Type B pancreatic cell (in vitro differentiated cells): ENCODE data around the gene HOXC4. TPM values are rescaled to one million over a fixed set of nuclear protein-coding genes. Genes with fewer than 3 reads are reported as not detected.
A peak's percentile ranks its signal among the peaks of the same experiment; 100 is the strongest.

ENCODE experiments used
- DNase-seq: peaks from one replicate; pipeline ENCODE4 v3.0.0; 2021; ENCODE audit warnings: mixed read lengths; ENCODE audit not compliant: unreplicated experiment; ENCODE audit errors: extremely low spot score
- H3K27ac Mint-ChIP-seq: 2 replicates; pipeline ENCODE4 v1.8.0; 2021; ENCODE audit warnings: mild to moderate bottlenecking, mixed read lengths
- H3K27me3 Mint-ChIP-seq: 2 replicates; pipeline ENCODE4 v1.8.0; 2021; ENCODE audit warnings: mixed read lengths
- H3K36me3 Mint-ChIP-seq: 2 replicates; pipeline ENCODE4 v1.8.0; 2021; ENCODE audit warnings: mixed read lengths
- H3K4me1 Mint-ChIP-seq: one replicate; pipeline ENCODE4 v1.8.0; 2021; ENCODE audit warnings: mixed read lengths; ENCODE audit not compliant: unreplicated experiment
- H3K4me3 Mint-ChIP-seq: 2 replicates; pipeline ENCODE4 v1.8.0; 2021; ENCODE audit warnings: mild to moderate bottlenecking, mixed read lengths
- H3K9me3 Mint-ChIP-seq: 2 replicates; pipeline ENCODE4 v1.8.0; 2021; ENCODE audit warnings: mixed read lengths
- total RNA-seq: library from RNA; stranded (reverse); gene quantifications from 2 replicates; pipeline ENCODE4 v1.2.1, GENCODE V29; 2021; ENCODE audit warnings: low replicate concordance
- TF ChIP-seq, protein P1 (sequence below): fragments of 200-600 bp; sonication (generic); conservative IDR thresholded peaks from 2 replicates; pipeline ENCODE4 v1.5.0; 2021; ENCODE audit warnings: antibody characterized with exemption, mild to moderate bottlenecking

Gene HOXC4
- total RNA-seq, 1 donor from 2014 or later = 47.9 TPM

GRCh38 chr12:54010053-54010971 lies 43.3 kb upstream of the HOXC4 start:
- peaks cover 19% of the 10 kb centered on the region for H3K4me1 Mint-ChIP-seq
- TF ChIP-seq, protein P1, sequence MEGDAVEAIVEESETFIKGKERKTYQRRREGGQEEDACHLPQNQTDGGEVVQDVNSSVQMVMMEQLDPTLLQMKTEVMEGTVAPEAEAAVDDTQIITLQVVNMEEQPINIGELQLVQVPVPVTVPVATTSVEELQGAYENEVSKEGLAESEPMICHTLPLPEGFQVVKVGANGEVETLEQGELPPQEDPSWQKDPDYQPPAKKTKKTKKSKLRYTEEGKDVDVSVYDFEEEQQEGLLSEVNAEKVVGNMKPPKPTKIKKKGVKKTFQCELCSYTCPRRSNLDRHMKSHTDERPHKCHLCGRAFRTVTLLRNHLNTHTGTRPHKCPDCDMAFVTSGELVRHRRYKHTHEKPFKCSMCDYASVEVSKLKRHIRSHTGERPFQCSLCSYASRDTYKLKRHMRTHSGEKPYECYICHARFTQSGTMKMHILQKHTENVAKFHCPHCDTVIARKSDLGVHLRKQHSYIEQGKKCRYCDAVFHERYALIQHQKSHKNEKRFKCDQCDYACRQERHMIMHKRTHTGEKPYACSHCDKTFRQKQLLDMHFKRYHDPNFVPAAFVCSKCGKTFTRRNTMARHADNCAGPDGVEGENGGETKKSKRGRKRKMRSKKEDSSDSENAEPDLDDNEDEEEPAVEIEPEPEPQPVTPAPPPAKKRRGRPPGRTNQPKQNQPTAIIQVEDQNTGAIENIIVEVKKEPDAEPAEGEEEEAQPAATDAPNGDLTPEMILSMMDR = no peak
- H3K36me3 Mint-ChIP-seq = no peaks in the 10 kb centered on the region
- no peak for DNase-seq
- peak overlapping the region; percentile 86 for H3K4me3 Mint-ChIP-seq
- peaks cover 99% of the 10 kb centered on the region for H3K27me3 Mint-ChIP-seq
- no peaks in the 10 kb centered on the region for H3K9me3 Mint-ChIP-seq
- H3K27ac Mint-ChIP-seq = peak overlapping the region; percentile 46

DNA sequence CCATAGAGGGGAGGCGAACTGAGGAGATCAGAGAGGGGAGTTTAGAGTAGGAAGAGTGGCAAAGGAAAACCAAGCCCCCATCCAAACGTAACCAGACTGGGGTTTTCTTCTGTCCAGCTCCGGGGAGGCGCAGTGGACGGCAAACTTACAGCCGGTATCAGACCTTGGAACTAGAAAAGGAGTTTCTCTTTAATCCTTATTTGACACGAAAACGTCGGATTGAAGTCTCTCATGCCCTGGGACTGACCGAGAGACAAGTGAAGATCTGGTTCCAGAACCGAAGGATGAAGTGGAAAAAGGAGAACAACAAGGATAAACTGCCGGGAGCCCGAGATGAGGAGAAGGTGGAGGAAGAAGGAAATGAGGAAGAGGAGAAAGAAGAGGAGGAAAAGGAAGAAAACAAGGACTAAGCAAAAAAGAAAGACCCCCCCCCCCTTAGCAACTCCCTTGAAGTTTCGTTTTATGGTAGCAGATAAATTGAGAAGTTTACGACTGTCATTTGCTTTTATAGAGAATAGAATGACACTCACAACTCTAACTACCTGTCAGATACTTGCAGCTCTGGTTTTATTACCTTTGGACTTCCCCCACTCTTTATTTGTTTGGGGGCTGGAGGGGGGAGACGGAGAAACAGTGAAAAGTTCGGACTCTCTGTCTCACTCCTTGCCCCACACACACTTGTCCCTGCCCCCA lies 42.5 kb upstream of the HOXC4 start:
- no peak for DNase-seq
- Mint-ChIP-seq H3K27me3 (peaks cover 99% of the 10 kb centered on the region), H3K36me3 (no peaks in the 10 kb centered on the region), H3K4me3 (peak overlapping the region; percentile 29), H3K9me3 (no peaks in the 10 kb centered on the region), H3K4me1 (peaks cover 12% of the 10 kb centered on the region), H3K27ac (no peak overlapping the region)
- TF ChIP-seq, protein P1 = no peak

DNA sequence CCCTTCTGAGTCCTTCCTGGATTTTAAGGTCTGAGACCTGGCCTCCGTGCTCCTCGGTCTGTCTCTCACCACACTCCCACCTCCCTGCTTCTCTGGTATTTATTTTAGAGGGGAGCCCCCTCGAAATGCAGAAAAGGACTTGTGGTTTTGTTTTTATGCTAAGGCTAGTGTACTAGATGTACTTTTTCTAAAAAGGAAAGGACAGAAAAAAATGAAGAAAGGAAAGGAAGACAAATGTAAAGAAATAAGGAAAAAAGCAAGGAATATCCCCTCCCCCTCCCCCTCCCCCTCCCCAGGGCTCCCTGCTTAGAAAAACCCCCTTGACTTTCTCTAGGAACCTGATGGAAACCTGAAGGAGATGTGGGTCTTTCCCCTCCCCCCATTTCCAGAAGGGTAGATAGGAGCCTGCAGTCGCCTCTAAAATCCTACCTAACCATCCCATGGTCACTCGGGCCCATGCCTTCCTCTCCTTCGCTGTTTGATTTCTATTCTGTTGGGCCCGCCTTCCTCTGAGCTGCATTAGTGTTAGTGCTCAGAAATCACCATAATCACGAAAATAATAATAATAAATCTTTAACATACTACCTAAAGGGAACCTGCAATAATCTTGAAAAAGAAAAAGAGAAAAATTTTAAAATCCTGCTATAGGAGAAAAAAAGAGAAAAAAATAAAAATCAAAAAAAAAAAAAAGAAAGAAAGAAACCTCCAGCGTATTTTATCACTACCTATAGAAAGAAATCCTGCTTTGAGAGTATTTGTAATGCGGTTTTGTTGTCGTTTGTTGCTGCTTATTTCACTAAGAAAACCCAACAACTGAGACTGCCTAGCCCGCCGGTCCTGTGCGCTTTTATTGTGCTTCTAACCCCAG lies 41.7 kb upstream of the HOXC4 start:
- Mint-ChIP-seq H3K9me3 (no peaks in the 10 kb centered on the region), H3K4me3 (no peak overlapping the region), H3K27me3 (peaks cover 99% of the 10 kb centered on the region), H3K4me1 (peaks cover 9% of the 10 kb centered on the region), H3K27ac (no peak overlapping the region), H3K36me3 (no peaks in the 10 kb centered on the region)
- TF ChIP-seq, protein P1 = no peak
- no peak for DNase-seq

- no peak for DNase-seq
- peaks cover 99% of the 10 kb centered on the region for H3K27me3 Mint-ChIP-seq
- TF ChIP-seq, protein P1 = no peak
- H3K9me3 Mint-ChIP-seq = no peaks in the 10 kb centered on the region
- peaks cover 15% of the 10 kb centered on the region for H3K4me1 Mint-ChIP-seq
- H3K36me3 Mint-ChIP-seq = no peaks in the 10 kb centered on the region
- no peak overlapping the region for H3K4me3 Mint-ChIP-seq
- H3K27ac Mint-ChIP-seq = no peak overlapping the region
These were observed 40.8 kb upstream of the HOXC4 start for GRCh38 chr12:54012631-54013409.
